Astrocyte (in vitro differentiated cells and primary cell): ENCODE results near the gene TOP3A. TPM values are rescaled to one million over a fixed set of nuclear protein-coding genes. Genes with fewer than 3 reads are reported as not detected.

Experiments used
- DNase-seq: peaks from one replicate; pipeline ENCODE4 v3.0.0-alpha.2; 2010; ENCODE audit warnings: low read depth
- FAIRE-seq: peaks from 2 replicates; lab custom pipeline; 2011; peaks lifted over from hg19 to GRCh38; lab: Jason Lieb, UNC
- H2AFZ ChIP-seq: 2 replicates; pipeline ENCODE4 v1.6.0; 2012; ENCODE audit warnings: low read depth, low read length, inconsistent platforms
- H3K27ac ChIP-seq: 2 replicates; pipeline ENCODE4 v1.5.1; 2011; ENCODE audit warnings: low read depth, low read length, inconsistent platforms
- H3K27me3 ChIP-seq: 2 replicates; pipeline ENCODE4 v1.6.0; 2011; ENCODE audit warnings: low read length, inconsistent platforms; ENCODE audit not compliant: insufficient read depth
- H3K36me3 ChIP-seq: 2 replicates; pipeline ENCODE4 v1.5.1; 2011; ENCODE audit warnings: low read length, inconsistent platforms; ENCODE audit not compliant: insufficient read depth
- H3K4me1 ChIP-seq: 2 replicates; pipeline ENCODE4 v1.5.1; 2011; ENCODE audit warnings: low read length, inconsistent platforms; ENCODE audit not compliant: insufficient read depth
- H3K4me2 ChIP-seq: 2 replicates; pipeline ENCODE4 v1.6.0; 2012; ENCODE audit warnings: low read length, inconsistent platforms
- H3K4me3 ChIP-seq: 2 replicates; pipeline ENCODE4 v1.5.1; 2011; ENCODE audit warnings: low read depth, mild to moderate bottlenecking, low read length, inconsistent platforms; ENCODE audit not compliant: insufficient read depth
- H3K79me2 ChIP-seq: 2 replicates; pipeline ENCODE4 v1.6.0; 2012; ENCODE audit warnings: mild to moderate bottlenecking, low read length, inconsistent platforms; ENCODE audit not compliant: insufficient read depth
- H3K9ac ChIP-seq: 2 replicates; pipeline ENCODE4 v1.6.0; 2012; ENCODE audit warnings: mild to moderate bottlenecking, low read length, inconsistent platforms
- H3K9me3 ChIP-seq: 2 replicates; pipeline ENCODE4 v1.5.1; 2012; ENCODE audit warnings: low read depth, mild to moderate bottlenecking, low read length, inconsistent platforms; ENCODE audit not compliant: insufficient read depth
- H4K20me1 ChIP-seq: 2 replicates; pipeline ENCODE4 v1.6.0; 2012; ENCODE audit warnings: low read length, inconsistent platforms; ENCODE audit not compliant: insufficient read depth
- H3K27ac Mint-ChIP-seq: one replicate; pipeline ENCODE4 v1.8.0; 2021; ENCODE audit warnings: mild to moderate bottlenecking, mixed read lengths; ENCODE audit not compliant: unreplicated experiment
- H3K27me3 Mint-ChIP-seq: one replicate; pipeline ENCODE4 v1.8.0; 2021; ENCODE audit warnings: low read depth, mixed read lengths; ENCODE audit not compliant: unreplicated experiment
- H3K36me3 Mint-ChIP-seq: one replicate; pipeline ENCODE4 v1.8.0; 2021; ENCODE audit warnings: low read depth, mixed read lengths; ENCODE audit not compliant: unreplicated experiment
- H3K4me1 Mint-ChIP-seq: one replicate; pipeline ENCODE4 v1.8.0; 2021; ENCODE audit warnings: low read depth, mixed read lengths; ENCODE audit not compliant: unreplicated experiment
- H3K4me3 Mint-ChIP-seq: one replicate; pipeline ENCODE4 v1.8.0; 2021; ENCODE audit warnings: mild to moderate bottlenecking, moderate library complexity, mixed read lengths; ENCODE audit not compliant: unreplicated experiment
- H3K9me3 Mint-ChIP-seq: one replicate; pipeline ENCODE4 v1.8.0; 2021; ENCODE audit warnings: mild to moderate bottlenecking, mixed read lengths; ENCODE audit not compliant: unreplicated experiment
- EZH2 ChIP-seq: IDR thresholded peaks from 2 replicates; pipeline ENCODE4 v1.6.1; 2012; ENCODE audit warnings: mild to moderate bottlenecking, low read length, inconsistent platforms; ENCODE audit not compliant: insufficient read depth
- total RNA-seq: library from RNA; stranded (reverse); gene quantifications from 2 replicates; pipeline ENCODE4 v1.2.1, GENCODE V29; 2021
- TF ChIP-seq, protein P1 (sequence below): IDR thresholded peaks from 2 replicates; pipeline ENCODE4 v1.5.1; 2011; ENCODE audit warnings: low read depth, mild to moderate bottlenecking, inconsistent platforms, low read length, moderate library complexity; ENCODE audit not compliant: insufficient read depth

TOP3A gene
- total RNA-seq, 1 donor from 2014 or later: 31.0 TPM

DNA sequence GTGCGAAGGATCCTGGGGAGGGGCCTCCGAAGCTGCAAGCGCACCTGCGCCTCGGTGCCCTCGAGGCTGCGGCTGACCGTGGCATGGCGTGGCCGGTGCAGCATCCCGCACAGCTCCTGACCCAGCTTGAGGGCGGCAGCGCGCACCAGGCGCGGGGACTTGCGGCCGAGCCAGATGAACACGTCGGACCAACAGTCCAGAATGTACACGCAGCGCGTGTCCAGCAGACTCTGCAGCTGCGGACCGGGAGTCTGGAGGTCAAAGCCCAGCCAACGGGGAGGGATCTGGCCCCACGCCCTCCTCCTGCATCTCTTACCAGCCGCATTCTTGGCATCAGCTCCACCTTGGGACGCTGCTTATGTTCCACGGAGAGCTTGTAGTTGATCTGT lies 67.2 kb downstream of the TOP3A start:
- Histone ChIP-seq H2AFZ (no peak overlapping the region), H3K79me2 (no peaks in the 10 kb centered on the region), H3K36me3 (peaks cover 33% of the 10 kb centered on the region), H3K27ac (no peak overlapping the region), H3K9me3 (no peaks in the 10 kb centered on the region), H3K9ac (no peak overlapping the region), H4K20me1 (peaks cover 75% of the 10 kb centered on the region), H3K4me3 (no peak overlapping the region), H3K27me3 (no peaks in the 10 kb centered on the region), H3K4me2 (no peak overlapping the region), H3K4me1 (peaks cover 7% of the 10 kb centered on the region)
- H3K36me3 Mint-ChIP-seq: peaks cover 29% of the 10 kb centered on the region
- no peaks in the 10 kb centered on the region for H3K9me3 Mint-ChIP-seq
- H3K4me3 Mint-ChIP-seq: no peak overlapping the region
- no peak for FAIRE-seq
- DNase-seq: no peak
- peak overlapping the region; percentile 53 for H3K27ac Mint-ChIP-seq
- TF ChIP-seq, protein P1, sequence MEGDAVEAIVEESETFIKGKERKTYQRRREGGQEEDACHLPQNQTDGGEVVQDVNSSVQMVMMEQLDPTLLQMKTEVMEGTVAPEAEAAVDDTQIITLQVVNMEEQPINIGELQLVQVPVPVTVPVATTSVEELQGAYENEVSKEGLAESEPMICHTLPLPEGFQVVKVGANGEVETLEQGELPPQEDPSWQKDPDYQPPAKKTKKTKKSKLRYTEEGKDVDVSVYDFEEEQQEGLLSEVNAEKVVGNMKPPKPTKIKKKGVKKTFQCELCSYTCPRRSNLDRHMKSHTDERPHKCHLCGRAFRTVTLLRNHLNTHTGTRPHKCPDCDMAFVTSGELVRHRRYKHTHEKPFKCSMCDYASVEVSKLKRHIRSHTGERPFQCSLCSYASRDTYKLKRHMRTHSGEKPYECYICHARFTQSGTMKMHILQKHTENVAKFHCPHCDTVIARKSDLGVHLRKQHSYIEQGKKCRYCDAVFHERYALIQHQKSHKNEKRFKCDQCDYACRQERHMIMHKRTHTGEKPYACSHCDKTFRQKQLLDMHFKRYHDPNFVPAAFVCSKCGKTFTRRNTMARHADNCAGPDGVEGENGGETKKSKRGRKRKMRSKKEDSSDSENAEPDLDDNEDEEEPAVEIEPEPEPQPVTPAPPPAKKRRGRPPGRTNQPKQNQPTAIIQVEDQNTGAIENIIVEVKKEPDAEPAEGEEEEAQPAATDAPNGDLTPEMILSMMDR: no peak
- TF ChIP-seq EZH2: no peak
- peaks cover 5% of the 10 kb centered on the region for H3K4me1 Mint-ChIP-seq
- H3K27me3 Mint-ChIP-seq: no peaks in the 10 kb centered on the region

- H4K20me1 ChIP-seq: peaks cover 70% of the 10 kb centered on the region
- H2AFZ ChIP-seq: no peak overlapping the region
Measured at GRCh38 chr17:18246880-18247612, 67.7 kb downstream of the TOP3A start.

More at GRCh38 chr17:18246880-18247612, 67.7 kb downstream of the TOP3A start:
- Histone ChIP-seq H3K4me3 (no peak overlapping the region), H3K9me3 (no peaks in the 10 kb centered on the region), H3K9ac (no peak overlapping the region), H3K36me3 (peaks cover 32% of the 10 kb centered on the region), H3K4me1 (peaks cover 7% of the 10 kb centered on the region), H3K4me2 (no peak overlapping the region), H3K27me3 (no peaks in the 10 kb centered on the region), H3K79me2 (no peaks in the 10 kb centered on the region), H3K27ac (no peak overlapping the region)
- no peaks in the 10 kb centered on the region for H3K27me3 Mint-ChIP-seq
- FAIRE-seq: no peak
- no peak for TF ChIP-seq EZH2
- TF ChIP-seq, protein P1: no peak
- H3K36me3 Mint-ChIP-seq: peaks cover 26% of the 10 kb centered on the region
- H3K27ac Mint-ChIP-seq: peak overlapping the region; percentile 26
- DNase-seq: no peak
- no peaks in the 10 kb centered on the region for H3K9me3 Mint-ChIP-seq
- H3K4me3 Mint-ChIP-seq: peak overlapping the region; percentile 69
- H3K4me1 Mint-ChIP-seq: peaks cover 5% of the 10 kb centered on the region
